Measurements from ENCODE around the gene FAM120A.

DNA sequence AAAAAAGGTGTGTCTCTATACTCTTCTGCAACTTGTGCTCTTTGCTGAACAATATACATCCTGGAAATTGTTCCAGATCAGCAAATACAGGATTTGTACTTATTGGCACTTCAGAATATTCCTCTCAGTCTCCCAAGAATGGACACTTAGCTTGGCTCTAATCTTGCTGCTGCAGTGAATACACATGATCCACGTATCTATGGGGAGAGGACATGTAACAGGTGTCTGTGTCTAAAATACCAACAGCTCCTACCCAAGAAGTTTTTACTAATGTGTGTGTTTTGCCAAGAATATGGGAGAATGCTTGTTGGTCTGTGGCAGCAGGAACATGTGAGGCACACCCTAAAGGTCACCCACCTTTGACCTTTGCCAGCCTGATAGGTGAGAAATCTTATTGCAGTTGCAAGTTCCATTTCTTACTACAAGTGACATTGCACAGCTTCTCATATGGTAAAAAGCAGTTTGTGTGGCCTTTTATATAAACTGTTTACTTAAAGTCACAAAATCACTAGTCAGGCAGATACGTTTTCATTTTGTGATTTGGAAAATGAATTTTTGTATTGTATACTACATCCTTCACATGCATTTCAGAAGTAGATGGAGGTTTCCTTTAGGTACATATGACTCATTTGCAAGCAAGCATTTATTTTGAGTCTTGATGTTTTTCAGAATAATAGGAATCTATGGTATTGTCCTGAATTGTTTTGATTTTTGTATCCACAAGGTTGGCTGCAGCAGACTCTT lies 160.7 kb downstream of the FAM120A start:
- TF ChIP-seq CREB1 (IDR thresholded peaks at IDR 0.05) (no peak), CREB1 (CRISPR knock-in tag; IDR thresholded peaks at IDR 0.05) (no peak), PAWR (CRISPR knock-in tag; IDR thresholded peaks at IDR 0.05; ENCODE audit: borderline replicate concordance) (no peak), POLR2AphosphoS5 (IDR thresholded peaks at IDR 0.05; ENCODE audit: low read depth, low read length) (no peak), HNF4A (CRISPR knock-in tag; IDR thresholded peaks at IDR 0.05) (no peak), NFYC (CRISPR knock-in tag; IDR thresholded peaks at IDR 0.05) (no peak), ZNF484 (CRISPR knock-in tag; IDR thresholded peaks at IDR 0.05; ENCODE audit: borderline replicate concordance, low read depth) (no peak), POLR2A (IDR thresholded peaks at IDR 0.05; ENCODE audit: insufficient read depth in 1 of 2, low read depth in 2 of 2, low read length in 2 of 2) (no peak), ZNF660 (CRISPR knock-in tag; IDR thresholded peaks at IDR 0.05; ENCODE audit: borderline replicate concordance, low read depth) (no peak), ZBTB7A (CRISPR knock-in tag; IDR thresholded peaks at IDR 0.05) (no peak), HIVEP1 (CRISPR knock-in tag; IDR thresholded peaks at IDR 0.05) (no peak), KDM1A (CRISPR knock-in tag; IDR thresholded peaks at IDR 0.05) (no peak), EZH2 (conservative IDR thresholded peaks at IDR 0.05; ENCODE audit: low read depth, low read length) (no peak)
- TF ChIP-seq, protein P1, sequence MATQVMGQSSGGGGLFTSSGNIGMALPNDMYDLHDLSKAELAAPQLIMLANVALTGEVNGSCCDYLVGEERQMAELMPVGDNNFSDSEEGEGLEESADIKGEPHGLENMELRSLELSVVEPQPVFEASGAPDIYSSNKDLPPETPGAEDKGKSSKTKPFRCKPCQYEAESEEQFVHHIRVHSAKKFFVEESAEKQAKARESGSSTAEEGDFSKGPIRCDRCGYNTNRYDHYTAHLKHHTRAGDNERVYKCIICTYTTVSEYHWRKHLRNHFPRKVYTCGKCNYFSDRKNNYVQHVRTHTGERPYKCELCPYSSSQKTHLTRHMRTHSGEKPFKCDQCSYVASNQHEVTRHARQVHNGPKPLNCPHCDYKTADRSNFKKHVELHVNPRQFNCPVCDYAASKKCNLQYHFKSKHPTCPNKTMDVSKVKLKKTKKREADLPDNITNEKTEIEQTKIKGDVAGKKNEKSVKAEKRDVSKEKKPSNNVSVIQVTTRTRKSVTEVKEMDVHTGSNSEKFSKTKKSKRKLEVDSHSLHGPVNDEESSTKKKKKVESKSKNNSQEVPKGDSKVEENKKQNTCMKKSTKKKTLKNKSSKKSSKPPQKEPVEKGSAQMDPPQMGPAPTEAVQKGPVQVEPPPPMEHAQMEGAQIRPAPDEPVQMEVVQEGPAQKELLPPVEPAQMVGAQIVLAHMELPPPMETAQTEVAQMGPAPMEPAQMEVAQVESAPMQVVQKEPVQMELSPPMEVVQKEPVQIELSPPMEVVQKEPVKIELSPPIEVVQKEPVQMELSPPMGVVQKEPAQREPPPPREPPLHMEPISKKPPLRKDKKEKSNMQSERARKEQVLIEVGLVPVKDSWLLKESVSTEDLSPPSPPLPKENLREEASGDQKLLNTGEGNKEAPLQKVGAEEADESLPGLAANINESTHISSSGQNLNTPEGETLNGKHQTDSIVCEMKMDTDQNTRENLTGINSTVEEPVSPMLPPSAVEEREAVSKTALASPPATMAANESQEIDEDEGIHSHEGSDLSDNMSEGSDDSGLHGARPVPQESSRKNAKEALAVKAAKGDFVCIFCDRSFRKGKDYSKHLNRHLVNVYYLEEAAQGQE (IDR thresholded peaks at IDR 0.05; ENCODE audit: borderline replicate concordance in 1 of 2, low read depth in 1 of 2, low read length in 2 of 2) = no peak
- TF ChIP-seq, protein P2, sequence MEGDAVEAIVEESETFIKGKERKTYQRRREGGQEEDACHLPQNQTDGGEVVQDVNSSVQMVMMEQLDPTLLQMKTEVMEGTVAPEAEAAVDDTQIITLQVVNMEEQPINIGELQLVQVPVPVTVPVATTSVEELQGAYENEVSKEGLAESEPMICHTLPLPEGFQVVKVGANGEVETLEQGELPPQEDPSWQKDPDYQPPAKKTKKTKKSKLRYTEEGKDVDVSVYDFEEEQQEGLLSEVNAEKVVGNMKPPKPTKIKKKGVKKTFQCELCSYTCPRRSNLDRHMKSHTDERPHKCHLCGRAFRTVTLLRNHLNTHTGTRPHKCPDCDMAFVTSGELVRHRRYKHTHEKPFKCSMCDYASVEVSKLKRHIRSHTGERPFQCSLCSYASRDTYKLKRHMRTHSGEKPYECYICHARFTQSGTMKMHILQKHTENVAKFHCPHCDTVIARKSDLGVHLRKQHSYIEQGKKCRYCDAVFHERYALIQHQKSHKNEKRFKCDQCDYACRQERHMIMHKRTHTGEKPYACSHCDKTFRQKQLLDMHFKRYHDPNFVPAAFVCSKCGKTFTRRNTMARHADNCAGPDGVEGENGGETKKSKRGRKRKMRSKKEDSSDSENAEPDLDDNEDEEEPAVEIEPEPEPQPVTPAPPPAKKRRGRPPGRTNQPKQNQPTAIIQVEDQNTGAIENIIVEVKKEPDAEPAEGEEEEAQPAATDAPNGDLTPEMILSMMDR (CRISPR knock-in tag; IDR thresholded peaks at IDR 0.05) = no peak

All from HepG2 (cell line).